ENCODE measurements around the gene VCPKMT.
"Not testable (repeated sequence)": the region's sequence is repeated elsewhere in the genome, so short reads cannot be mapped to it uniquely, and the experiment has no call there.

The VCPKMT gene

DNA sequence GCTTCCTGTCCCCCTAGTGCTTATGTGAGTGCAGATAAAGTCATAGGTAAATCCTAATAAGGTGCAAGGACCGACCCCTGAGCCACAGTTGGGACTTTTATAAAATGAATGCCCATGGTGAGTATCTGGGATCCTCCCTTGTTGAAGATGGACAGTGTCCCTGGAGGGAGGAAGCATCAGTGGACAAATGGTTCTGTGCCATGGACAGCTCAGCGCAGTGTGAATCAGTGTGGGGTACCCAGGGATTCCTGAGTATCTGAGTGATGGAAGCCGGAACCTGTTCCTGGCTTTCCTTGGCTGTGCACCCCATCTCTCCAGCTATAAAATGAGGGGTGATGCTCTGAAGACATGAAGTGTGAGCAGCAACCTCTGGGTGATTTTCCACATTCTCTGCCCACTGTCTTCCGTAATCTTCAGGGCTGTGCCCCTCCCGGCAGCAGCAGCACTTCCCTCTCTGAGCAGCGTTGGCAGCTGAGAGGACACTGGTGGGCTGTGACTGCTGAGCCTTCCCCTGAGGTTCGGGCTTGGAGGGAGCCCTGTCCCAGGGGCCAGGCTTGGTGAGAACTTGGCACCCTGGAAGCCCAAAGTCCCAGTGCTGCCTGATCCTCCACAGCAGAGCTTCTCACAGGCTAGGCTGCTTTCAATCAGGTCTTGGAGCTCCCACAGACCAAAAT is 25.0 kb downstream of the VCPKMT start:
- DNase-seq, result no peak

DNA sequence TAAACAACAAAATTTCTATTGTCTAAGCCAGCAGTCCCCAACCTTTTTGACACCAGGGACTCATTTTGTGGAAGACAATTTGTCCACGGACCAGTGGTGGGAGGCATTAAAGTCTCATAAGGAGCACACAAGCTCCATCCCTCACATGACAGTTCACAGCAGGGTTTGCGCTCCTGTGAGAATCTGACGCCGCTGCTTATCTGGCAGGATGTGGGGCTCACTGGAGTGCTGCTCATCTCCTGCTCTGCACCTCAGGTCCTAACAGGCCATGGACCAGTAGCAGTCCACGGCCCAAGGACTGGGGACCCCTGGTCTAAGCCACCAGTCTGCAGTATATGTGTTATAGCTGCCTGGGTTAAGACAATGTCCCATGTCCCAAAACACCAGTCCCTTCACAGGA is 27.2 kb downstream of the VCPKMT start:
- no peak for DNase-seq

DNA sequence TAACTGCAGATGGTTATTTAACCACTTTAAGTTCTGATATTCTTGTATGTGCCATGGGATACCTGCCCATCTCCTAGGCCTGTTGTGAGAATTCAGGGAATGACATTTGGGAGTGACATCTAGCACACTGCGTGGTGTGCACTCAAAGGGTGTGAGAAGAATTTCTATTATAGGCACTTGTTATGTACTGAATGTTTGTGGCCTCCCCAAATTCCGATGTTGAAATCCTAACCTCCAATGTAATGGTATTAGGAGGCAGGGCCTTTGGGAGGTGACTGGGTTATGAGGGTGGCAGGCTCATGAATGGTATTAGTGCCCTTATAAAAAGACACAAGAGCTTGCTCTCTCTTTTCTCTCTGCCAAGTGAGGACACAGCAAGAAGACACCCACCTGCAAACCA is 27.6 kb downstream of the VCPKMT start:
- no peak for DNase-seq

DNA sequence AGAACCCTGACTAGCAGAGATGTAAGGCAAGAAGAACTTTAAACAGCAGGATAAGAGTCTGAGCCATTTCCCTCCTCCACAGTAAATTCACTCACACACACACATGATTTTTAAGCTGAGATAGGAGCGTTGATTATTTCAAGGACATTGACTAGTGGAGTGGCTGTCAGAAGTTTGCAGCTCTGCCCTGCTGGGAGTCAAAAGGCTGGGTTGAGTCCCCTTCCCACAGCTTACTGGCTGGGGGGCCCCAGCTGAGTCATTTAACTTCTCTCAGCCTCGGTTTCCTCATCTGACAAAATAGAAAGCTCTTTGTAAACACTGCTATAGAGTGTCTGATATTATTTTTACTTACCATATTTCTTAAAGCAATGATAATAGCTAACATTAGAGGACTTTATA is 28.3 kb downstream of the VCPKMT start:
- no peak for DNase-seq

DNA sequence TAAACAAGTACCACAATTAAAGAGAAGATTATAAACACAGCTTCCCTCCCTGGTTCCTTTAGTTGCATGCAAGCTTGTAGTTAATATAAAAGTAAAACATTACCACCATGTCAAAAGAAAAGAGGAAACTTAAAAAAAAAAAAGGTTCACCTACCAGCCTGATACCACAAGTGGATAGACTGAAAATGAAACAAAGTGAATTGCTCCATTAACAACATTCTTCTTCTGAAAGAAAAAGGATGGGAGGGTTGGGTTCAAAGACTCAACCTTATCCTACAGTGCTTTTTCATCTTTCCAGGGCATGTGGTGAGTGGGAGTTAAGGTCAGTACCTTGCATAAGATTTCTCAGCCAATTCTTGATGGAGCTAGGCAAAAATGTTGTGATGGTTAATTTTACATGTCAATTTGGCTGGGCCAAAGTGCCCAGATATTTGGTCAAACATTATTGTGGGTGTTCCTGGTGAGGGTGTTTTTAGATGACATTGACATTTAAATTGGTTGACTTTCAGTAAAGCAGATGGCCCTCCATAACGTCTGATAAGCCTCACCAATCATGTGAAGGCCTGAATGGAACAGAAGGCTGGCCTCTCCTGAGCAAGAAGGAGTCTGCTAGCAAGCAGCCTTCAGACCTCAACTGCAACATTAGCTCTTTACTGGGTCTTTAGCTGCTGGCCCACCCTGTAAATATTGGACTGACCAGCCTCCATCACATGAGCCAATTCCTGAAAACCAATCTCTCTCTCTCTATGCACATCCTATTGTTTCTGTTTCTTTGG is 28.8 kb downstream of the VCPKMT start:
- no peak for DNase-seq

DNA sequence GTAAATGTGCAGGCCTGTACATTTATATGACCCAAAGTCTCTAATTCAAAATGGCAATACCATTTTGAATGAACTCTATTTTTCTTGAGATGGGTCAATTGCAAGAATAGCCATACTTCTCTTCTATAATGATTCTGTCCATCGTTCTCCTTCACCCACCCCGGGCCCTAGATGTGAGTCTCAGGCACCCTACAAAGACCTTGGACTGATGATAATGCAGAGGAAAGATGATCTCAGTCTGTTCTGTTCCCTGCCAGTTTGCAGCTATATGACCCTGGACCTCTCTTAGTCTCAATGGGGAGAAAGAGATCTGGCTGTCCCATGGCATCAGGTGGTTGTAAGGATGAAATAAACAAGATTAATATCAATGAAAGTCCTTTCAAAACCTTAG is 30.1 kb downstream of the VCPKMT start:
- no peak for DNase-seq

DNA sequence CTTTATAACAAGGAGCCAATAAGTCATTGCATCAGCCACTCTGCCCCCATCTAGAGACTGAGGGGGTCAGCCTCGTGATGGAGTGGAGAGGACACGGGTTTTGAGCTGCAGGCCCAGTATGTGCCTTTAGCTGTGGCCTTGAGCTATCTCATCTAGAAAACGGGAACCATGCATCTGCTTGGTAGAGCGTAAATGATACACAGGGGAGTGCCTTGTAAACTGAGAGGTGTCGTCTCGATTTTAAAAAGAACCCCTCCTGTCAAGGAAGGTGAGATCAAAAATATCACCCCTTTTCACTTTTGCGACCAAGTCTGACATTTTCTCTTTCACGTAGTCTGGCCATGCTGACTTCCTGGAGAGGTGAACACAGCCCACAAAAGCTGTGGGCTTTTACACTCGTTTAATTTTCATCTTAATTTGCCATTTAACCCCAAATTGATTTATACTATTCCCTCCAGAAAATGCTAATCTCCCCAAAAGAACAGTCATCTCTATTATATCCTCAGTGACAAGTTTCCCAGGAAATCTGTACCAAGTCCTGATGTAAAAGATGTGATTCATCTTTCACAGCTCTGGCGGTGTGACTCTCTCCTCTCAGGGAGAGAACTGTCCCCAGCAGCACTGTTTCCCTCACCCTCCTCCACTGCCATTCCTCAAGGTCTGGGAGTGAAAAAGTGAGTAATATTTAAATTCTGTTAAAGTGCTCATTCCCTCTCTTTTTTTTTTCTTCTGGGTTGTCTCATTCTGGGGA is 30.6 kb downstream of the VCPKMT start:
- DNase-seq, result peak; percentile 72

DNA sequence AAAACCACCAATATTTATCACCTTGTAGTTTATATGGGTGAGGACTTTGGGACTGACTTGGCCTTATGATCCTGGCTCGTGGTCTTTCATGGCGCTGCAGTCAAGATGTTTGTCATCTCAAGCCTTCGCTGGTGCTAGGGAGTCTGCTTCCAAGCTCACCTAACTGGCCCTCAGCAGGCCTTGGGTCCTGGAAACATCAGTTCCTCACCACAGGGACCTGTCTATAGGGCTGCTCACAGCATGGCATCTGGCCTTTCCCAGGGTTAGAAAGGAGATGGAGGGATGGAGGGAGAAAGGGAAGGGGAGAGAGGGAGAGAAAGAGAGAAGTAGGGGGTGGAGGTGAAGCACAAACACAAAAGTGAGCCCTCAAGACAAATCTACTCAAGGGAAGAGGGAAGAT is 31.7 kb downstream of the VCPKMT start:
- DNase-seq, result no peak

DNA sequence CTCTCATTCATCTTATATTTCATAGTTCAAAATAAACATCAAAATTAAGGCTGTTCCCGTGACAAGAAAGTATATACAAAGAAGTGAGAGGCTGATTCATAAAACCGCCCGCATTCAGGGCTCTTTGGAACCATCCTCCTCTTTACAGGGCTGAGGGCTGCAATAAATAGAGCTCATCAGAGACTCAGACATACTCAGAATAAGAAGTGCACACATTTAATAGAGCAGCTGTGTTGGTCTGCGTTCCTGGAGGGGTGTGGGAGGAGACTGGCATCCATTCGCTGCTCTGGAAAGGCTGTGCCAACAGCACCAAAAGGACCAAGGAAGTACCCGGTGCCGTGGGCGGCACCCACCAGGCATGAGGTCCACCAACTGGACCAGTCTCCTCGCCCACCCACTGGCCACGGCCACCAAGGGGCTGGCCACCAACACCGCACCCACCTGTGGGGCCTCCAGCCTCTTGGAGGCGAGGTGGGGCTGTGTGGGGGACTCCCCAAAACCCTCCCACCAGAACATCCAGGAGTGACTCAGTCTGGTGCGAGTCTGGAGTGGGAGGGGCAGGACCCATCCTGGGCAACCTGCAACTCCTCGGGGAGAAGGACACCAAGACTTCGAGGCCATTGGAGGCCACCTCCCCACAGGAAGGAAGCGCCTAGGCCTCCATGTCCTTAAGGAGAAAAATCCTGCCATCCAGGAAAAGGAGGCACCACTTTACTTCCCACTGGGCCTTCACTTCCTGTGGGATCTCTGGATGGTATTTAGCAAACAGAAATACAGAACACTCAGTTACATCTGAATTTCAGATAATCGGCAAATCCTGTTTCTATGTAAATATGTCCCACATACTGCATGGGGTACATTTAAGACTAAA is 32.7 kb downstream of the VCPKMT start:
- peak; percentile 87 for DNase-seq

DNA sequence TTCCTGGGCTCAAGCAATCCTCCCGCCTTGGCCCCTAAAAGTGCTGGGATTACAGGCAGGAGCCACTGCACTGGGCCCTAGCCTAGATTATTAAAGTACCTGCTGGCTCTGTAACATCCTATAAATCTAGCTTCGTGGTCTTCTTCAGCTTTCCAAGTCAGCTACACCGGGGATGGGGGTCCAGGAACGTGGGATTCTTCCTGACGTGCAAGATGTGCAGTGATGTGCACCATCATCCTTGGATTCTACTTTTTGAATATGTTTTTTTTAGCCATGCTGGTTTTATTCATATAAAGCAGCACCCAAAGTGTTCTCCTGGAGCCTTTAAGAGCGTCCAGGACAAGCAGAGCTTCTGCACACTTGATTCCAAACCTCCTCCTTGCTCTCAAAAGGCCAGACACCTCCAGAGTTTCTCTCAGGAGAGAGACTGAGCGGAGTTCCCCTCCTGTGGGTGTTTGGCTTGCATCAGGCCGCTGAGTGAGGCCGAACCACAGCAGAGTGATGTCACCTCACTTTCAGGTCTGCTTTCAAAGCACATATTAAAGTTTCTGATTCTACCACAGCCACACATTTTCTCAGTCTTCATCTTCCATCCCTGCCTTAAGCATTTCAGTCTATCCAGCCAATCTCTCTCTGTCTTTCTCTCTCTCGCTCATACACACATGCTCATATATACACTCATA is 33.4 kb downstream of the VCPKMT start:
- peak; percentile 94 for DNase-seq

DNA sequence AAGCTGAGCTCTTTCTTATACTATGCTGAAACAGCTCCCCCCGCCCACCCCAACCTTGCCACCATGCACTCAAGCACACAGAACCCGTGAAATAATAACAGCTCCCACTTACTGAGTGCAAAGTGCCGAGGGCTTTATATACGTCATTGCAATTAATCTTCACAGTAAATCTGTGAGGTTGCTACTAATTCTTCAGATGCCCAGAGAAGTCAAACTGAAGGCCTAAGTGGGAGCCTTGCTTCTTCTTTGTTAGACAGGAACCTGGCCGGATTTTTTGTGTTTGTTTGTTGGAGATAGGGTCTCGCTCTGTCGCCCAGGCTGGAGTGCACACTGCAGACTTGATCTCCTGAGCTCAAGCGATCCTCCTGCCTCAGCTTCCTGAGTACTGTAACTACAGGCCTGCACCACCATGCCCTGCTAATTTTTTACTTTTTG is 34.0 kb downstream of the VCPKMT start:
- DNase-seq, result peak; percentile 83

DNA sequence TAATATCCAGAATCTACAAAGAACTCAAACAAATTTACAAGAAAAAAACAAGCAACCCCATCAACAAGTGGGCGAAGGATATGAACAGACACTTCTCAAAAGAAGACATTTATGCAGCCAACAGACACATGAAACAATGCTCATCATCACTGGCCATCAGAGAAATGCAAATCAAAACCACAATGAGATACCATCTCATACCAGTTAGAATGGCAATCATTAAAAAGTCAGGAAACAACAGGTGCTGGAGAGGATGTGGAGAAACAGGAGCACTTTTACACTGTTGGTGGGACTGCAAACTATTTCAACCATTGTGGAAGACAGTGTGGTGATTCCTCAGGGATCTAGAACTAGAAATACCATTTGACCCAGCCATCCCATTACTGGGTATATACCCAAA is 37.3 kb downstream of the VCPKMT start:
- DNase-seq, result not testable (repeated sequence)

DNA sequence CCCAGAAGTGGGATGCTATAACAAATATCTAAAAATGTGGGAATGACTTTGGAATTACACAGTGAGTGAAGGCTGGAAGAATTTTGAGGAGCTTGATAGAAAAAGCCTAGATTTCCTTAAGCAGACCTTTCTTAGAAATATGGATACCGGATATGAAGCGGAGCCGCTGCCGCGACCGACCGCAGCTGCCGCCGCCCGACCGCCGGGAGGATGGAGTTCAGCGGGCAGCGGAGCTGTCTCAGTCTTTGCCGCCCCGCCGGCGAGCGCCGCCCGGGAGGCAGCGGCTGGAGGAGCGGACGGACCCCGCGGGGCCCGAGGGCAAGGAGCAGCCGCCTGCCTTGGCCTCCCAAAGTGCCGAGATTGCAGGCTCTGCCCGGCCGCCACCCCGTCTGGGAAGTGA is 42.7 kb downstream of the VCPKMT start:
- not testable (repeated sequence) for DNase-seq

DNA sequence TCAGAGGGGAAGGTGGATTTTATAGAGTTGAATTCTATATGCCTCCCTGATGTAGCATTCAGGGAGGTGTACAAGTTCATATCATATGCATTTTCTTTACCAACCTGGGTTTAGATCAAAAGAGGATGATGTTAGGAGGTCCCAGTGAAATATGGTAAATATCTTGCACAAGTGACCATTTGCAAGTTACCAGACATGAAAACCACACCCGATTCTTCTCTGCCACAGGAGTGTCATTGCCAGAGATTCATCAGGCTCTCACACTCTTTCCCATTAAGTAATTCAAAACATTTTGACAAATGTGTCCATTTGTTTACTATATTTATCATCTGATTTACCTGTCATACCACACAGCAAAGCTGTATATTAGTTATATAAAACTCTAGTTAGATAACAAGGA is 44.0 kb downstream of the VCPKMT start:
- DNase-seq, result no peak

DNA sequence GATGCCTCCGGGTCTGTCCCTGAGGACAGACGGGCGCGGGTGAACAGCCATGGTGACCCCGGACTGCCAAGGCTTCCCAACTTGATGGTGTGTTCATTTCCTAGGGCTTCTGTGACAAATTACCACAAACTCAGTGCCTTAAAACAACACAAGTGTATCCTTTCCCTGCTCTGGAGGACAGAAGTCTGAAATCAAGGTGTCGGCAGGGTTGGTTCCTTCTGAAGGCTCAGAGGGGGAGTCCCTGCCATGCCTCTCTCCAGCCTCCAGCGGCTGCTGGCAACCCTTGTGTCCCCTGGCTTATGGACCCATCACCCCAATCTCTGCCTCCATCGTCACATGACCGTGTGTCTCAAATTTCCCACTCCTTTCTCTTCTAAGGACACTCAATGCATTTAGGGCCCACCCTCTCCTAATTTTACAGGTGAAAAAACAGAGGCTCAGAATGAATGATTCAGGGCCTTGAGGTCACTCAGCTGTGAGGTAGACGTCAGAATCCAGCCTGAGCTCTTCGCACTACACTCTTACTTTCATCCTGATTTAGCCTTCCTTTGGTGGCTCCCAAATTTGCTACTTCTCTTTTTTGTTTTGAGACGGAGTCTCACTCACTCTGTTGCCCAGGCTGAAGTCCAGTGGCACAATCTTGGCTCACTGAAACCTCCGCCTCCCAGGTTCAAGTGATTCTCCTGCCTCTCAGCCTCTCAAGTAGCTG is 45.4 kb downstream of the VCPKMT start:
- no peak for DNase-seq

DNA sequence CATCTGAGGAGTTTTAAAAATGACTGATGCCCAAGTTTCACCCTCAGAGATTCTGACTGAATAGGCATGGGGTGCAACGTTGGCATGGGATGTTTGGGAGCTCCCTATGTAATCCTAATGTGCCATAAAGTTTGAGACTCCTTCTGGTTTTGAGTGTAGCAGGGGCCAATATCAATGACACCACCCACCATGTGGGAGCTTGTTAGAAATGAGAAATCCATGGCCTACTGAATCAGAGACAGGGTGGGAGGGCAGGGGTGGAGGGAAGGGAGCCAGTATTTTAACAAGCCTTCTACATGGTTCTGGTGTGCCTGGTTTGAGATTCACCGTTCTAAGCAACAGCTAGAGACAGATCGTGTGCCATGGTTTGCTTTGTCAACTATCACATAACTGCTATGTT is 46.1 kb downstream of the VCPKMT start:
- DNase-seq, result no peak

DNA sequence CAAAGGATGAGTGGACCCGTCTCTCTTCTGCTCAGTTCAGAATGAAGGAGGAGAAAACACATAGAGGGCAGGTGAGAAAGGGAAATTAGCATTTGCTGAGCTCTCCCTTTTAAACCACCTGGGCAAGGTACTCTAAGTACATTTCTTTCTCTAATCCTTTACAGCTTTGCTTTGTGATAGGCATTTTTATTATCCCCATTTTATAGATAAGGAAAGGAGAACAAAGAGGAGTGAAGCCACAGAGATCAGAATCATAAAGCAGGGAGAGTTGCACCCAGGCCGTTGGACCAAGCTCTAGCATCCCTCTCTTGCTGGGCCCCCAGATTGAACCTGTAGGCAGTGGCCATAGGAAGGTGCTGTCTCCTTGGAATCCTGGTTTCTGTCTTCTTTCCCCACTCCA is 47.0 kb downstream of the VCPKMT start:
- DNase-seq, result no peak

DNA sequence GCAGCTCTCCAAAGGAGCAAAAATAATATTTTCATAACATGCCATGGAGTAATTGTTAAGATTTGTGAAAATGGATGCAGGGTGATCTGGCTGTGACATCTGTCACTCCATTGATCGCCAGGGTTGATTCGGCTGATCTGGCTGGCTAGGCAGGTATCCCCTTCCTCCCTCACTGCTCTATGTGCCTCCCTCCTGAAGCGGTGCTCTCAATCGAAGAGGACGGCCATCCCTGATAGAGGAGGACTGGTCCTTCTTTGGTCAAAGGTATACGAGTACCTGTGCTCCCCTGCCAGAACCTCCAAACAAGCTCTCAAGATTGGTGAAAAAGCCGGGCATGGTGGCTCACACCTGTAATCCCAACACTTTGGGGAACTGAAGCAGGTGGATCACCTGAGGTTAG is 47.9 kb downstream of the VCPKMT start:
- DNase-seq, result no peak

DNA sequence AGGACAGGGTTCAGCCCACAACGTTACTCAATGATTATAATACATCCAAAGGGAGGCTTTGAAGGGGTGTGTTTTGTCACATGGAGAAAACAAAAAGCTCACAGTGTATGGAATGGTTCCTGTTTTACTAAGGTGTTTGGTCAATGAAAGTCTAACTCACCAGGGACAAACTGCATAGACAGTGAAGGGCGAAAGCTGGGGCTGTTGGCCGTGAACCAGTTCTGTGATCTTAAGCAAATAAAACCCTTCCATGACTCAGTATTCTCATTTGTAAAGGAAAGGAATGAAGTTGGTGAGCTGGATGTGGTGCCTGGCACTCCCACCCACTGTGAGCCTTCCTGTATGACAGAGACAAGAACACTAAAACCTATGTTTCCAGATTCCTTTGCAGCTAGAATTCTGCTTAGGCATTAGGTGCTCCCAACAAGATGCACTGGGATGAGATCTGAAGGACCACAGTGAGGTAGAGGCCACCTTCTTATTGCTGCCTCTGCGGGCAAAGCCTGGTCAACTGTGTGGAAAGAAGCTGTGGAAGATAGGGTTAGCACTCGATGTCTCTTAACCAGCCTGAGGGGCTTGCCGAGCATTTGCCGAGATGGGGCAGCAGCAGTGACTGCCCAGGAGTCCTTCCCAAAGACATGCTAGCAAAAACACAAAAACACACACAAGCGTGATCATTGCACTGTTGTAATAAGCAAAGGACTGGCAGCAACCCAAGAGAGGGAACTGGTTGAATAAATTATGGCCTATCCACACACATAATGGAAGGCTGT is 48.5 kb downstream of the VCPKMT start:
- no peak for DNase-seq

DNA sequence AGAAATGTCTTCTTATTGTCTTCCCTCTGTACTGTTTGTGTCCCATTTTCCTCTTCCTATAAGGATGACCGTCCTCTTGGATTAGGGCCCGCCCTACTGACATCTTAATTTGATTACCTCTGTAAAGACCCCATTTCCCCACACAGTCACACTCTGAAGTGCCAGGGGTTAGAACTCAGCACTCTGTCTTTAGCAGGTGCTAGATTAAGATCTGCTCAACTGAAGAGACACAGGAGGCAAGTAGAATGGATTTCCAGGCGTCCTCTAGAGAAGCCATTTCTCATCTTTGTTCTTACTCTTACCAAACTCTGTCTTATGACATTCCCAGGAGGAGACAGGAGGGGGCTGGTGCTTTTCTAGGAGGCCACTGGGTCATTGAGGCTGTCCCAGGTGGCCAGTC is 50.8 kb downstream of the VCPKMT start:
- DNase-seq, result no peak

DNA sequence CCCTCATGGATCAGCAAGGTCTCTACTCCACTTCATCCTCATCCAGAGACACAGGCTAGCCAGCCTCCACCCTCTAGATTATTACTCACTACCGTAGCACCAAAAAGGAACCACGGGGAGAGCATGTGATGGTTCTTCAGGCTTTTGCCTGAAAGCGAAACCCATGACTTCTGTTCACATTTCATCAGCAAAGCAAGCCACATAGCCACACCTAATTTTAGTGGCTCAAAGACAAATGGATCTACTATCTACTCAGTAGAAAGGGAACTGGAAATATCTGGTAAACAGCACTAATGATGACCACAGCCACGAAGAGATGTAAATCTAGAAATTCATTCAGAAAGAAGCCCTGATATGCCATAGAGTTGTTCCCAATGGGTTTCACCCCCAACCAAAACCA is 51.4 kb downstream of the VCPKMT start:
- DNase-seq, result peak; percentile 81
